Body of pancreas (tissue), 4 donors: ENCODE results near the gene GPNMB. TPM values are rescaled to one million over a fixed set of nuclear protein-coding genes. Genes with fewer than 3 reads are reported as not detected.

Experiments
- ATAC-seq: fragments of 150-250 bp; one replicate; pipeline ENCODE4 v1.9.1; 2016
- DNase-seq, 4 donors: peaks; one replicate each; pipeline ENCODE4 v3.0.0-alpha.2; 2019
- H3K27ac ChIP-seq, 4 donors: fragments of 200-600 bp; sonication (generic); 1 replicate in 3 of 4; 2 replicates in 1 of 4; pipeline versions ENCODE4 v1.5.1 to v1.6.1; 2016 to 2019; ENCODE audit warnings: mild to moderate bottlenecking in 1 of 4, mixed read lengths in 1 of 4, moderate library complexity in 1 of 4
- H3K27me3 ChIP-seq, 2 donors: fragments of 200-600 bp; sonication (generic); one replicate each; pipeline ENCODE4 v1.6.0; 2016; ENCODE audit warnings: mild to moderate bottlenecking in 1 of 2
- H3K36me3 ChIP-seq, 2 donors: fragments of 200-600 bp; sonication (generic); replicated peaks in 1 of 2; 2 replicates each; pipeline ENCODE4 v1.5.1; 2016; ENCODE audit warnings: low read depth in 2 of 2; ENCODE audit not compliant: insufficient read depth in 1 of 2
- H3K4me1 ChIP-seq: fragments of 200-600 bp; sonication (generic); one replicate; pipeline ENCODE4 v1.6.0; 2016
- H3K4me3 ChIP-seq, 2 donors: fragments of 200-600 bp; sonication (generic); 1 replicate in 1 of 2; 2 replicates in 1 of 2; pipeline ENCODE4 v1.5.1; 2016 to 2019
- H3K9me3 ChIP-seq, 3 donors: fragments of 200-600 bp; sonication (generic); 1 replicate in 2 of 3; 2 replicates in 1 of 3; pipeline ENCODE4 v1.5.1; 2016
- POLR2A ChIP-seq, 3 donors: fragments of 450-650 bp; IDR thresholded peaks; one replicate each; pipeline ENCODE4 v1.6.1; 2016; ENCODE audit warnings: antibody characterized with exemption in 3 of 3, mild to moderate bottlenecking in 2 of 3
- WGBS, 2 donors: methylation state at CpG; one replicate each; pipeline ENCODE4 v1.1.5; 2017; 5-methylcytosine and 5-hydroxymethylcytosine counted together
- intact Hi-C: fragments of 100-400 bp; cut with DNase I; formaldehyde crosslinking; loops from one replicate; pipeline ENCODE4 v1.15.1; 2023
- total RNA-seq, 2 donors: library from RNA; depleted of rRNA; stranded (reverse); fragments of >200 nt; gene quantifications; one replicate each; pipeline ENCODE4 v1.1.0, GENCODE V29; 2016
- TF ChIP-seq, protein P1 (sequence below), 7 experiments: fragments of 450-650 bp in 4 of 7; fragments of 200-600 bp in 3 of 7; sonication (generic) in 3 of 7; IDR thresholded peaks; one replicate each; pipeline ENCODE4 v1.5.1; 2016 to 2019; ENCODE audit warnings: antibody characterized with exemption in 7 of 7

GPNMB gene
- total RNA-seq, 2 donors from 2014 or later = 17.5 to 18.9 TPM

DNA sequence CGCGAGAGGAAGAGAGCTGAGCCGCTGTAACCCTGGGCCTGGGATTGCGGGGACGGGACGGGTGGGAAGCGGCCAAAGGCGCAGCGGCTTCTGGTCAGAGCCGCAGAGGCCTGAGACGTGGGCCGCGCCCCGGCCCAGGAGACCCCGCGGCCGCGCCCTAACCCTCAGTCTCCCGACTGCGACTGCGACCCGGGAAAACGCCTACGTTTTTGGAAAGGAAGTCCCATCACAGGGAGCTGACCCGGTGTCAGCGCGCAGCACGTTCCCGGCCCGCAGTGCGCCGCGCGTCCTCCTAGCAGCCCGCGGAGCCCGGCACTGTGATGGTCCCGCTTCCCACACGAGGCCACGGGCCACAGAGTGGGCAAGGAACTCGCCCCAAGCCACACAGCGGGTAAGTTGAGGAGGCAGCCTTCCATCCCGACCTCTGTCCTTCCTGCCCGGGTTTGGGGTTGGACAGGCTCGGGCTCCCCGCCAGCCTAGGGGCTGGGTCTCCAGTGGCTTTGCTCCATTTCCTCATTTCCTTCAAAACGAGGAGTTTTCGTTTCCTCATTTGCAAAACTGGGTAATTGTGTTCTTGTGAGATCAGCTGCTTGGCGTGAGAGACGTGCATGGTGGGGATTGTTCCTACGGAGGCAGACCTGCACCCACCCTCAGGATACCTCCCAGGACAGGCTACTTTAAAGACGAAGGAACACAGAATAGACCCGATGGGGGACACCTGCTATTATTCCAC, 1.2 kb downstream of the GPNMB start:
- Histone ChIP-seq H3K4me3 (no peak overlapping the region), H3K27ac (peak overlapping the region in 2 of 4 donors; percentile 12 to 59), H3K27me3 (peaks cover 0 to 8% of the 10 kb centered on the region in 2 donors), H3K36me3 (no peaks in the 10 kb centered on the region), H3K9me3 (peaks cover 0 to 7% (median 0%) of the 10 kb centered on the region in 3 donors), H3K4me1 (no peaks in the 10 kb centered on the region)
- ATAC-seq = no peak
- WGBS, 2 donors = 21 to 34% methylated on average over 14 to 52 of the region's 53 CpGs
- DNase-seq = peak in 1 of 4 donors; percentile 35
- intact Hi-C loops = no loop called here
- TF ChIP-seq, protein P1, sequence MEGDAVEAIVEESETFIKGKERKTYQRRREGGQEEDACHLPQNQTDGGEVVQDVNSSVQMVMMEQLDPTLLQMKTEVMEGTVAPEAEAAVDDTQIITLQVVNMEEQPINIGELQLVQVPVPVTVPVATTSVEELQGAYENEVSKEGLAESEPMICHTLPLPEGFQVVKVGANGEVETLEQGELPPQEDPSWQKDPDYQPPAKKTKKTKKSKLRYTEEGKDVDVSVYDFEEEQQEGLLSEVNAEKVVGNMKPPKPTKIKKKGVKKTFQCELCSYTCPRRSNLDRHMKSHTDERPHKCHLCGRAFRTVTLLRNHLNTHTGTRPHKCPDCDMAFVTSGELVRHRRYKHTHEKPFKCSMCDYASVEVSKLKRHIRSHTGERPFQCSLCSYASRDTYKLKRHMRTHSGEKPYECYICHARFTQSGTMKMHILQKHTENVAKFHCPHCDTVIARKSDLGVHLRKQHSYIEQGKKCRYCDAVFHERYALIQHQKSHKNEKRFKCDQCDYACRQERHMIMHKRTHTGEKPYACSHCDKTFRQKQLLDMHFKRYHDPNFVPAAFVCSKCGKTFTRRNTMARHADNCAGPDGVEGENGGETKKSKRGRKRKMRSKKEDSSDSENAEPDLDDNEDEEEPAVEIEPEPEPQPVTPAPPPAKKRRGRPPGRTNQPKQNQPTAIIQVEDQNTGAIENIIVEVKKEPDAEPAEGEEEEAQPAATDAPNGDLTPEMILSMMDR (IDR thresholded peaks at IDR 0.05) = no peak
- TF ChIP-seq POLR2A (IDR thresholded peaks at IDR 0.05) = peak in 1 of 3 donors; percentile 38

DNA sequence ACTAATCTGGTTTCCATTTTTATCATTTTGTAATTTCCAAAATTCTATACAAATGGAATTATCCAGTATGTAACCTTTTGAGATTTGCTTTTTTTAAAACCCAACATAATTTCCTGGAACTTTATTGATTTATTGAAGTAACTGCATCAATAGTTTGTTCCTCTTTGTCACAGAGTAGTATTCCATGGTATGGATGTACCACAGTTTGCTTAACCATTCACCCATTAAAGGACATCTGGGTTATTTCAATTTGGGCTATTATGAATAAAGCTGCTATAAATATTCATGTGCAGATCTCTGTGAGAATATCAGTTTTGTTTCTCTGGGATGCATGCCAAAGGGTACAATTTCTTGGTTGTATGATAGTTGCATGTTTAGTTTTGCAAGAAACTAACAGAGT, 2.9 kb downstream of the GPNMB start:
- H3K27me3 ChIP-seq = peaks cover 0 to 8% of the 10 kb centered on the region in 2 donors
- ATAC-seq (no peak), DNase-seq (no peak)
- H3K9me3 ChIP-seq = peaks cover 0 to 7% (median 0%) of the 10 kb centered on the region in 3 donors
- TF ChIP-seq POLR2A (IDR thresholded peaks at IDR 0.05) = no peak
- TF ChIP-seq, protein P1 (IDR thresholded peaks at IDR 0.05) = no peak
- no peaks in the 10 kb centered on the region for H3K4me1 ChIP-seq
- no peak overlapping the region for H3K27ac ChIP-seq
- no peak overlapping the region for H3K4me3 ChIP-seq
- intact Hi-C loops = no loop called here
- H3K36me3 ChIP-seq = no peaks in the 10 kb centered on the region

DNA sequence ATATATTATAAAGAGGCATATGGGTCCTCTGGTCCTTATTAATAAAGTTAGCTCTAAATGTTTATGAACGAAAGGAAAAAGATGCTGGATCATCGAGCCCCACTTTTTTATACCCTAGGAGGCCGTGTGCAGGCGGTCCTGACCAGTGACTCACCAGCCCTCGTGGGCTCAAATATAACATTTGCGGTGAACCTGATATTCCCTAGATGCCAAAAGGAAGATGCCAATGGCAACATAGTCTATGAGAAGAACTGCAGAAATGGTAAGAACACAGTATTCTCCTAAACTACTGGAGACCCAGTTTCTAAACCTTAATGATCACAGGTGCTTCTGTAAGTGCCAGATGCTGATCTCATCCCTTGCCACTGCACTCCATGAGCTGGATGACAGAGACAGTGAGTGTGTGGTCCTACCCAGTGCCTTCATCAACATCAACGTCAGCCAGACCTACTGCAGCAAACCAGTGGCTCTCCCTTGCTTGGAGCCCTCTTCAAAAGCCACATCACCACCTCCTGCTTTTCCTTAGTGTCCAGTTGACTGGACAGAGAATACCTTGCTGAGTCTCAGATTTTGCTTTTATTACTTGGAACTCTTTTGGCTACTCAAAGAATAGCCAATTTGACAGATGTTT, 7.6 kb downstream of the GPNMB start:
- Histone ChIP-seq H3K27me3 (no peaks in the 10 kb centered on the region), H3K36me3 (no peaks in the 10 kb centered on the region), H3K9me3 (peaks cover 0 to 7% (median 0%) of the 10 kb centered on the region in 3 donors), H3K4me1 (no peaks in the 10 kb centered on the region), H3K27ac (no peak overlapping the region), H3K4me3 (no peak overlapping the region)
- intact Hi-C loops = no loop called here
- no peak for ATAC-seq
- 70 to 74% methylated on average over 7 of the region's 7 CpGs for WGBS, 2 donors
- TF ChIP-seq, protein P1 (IDR thresholded peaks at IDR 0.05) = no peak
- no peak for TF ChIP-seq POLR2A (IDR thresholded peaks at IDR 0.05)
- no peak for DNase-seq

DNA sequence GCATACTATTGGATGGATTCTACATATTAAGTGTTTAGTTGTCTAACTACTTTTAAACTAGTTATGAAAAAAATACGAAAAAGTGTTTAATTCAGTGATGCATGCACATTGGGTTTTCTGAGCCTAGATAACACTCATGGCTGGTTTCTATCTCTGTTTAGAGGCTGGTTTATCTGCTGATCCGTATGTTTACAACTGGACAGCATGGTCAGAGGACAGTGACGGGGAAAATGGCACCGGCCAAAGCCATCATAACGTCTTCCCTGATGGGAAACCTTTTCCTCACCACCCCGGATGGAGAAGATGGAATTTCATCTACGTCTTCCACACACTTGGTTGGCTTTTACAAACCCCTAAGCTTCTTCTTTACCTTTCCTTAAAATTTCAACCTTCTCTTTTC, 10.2 kb downstream of the GPNMB start:
- H3K27ac ChIP-seq = no peak overlapping the region
- TF ChIP-seq, protein P1 (IDR thresholded peaks at IDR 0.05) = no peak
- no peak for TF ChIP-seq POLR2A (IDR thresholded peaks at IDR 0.05)
- H3K4me3 ChIP-seq = no peak overlapping the region
- H3K27me3 ChIP-seq = no peaks in the 10 kb centered on the region
- H3K9me3 ChIP-seq = peaks cover 0 to 4% (median 0%) of the 10 kb centered on the region in 3 donors
- 67 to 78% methylated on average over 7 of the region's 7 CpGs for WGBS, 2 donors
- ATAC-seq (no peak), DNase-seq (no peak)
- no peaks in the 10 kb centered on the region for H3K4me1 ChIP-seq
- H3K36me3 ChIP-seq = no peaks in the 10 kb centered on the region
- intact Hi-C loops = no loop called here
